Suprapubic skin (tissue), 4 donors: ENCODE data around the gene AHSG.

Experiments
- CTCF ChIP-seq, 2 donors: fragments of 200-600 bp in 1 of 2; fragments of 450-650 bp in 1 of 2; sonication (generic) in 1 of 2; IDR thresholded peaks; one replicate each; pipeline ENCODE4 v1.5.1; 2016 to 2019; ENCODE audit warnings: antibody characterized with exemption in 2 of 2, mild to moderate bottlenecking in 1 of 2, moderate library complexity in 1 of 2
- POLR2A ChIP-seq, 2 donors: fragments of 450-650 bp; IDR thresholded peaks; one replicate each; pipeline ENCODE4 v1.6.1; 2017; ENCODE audit warnings: antibody characterized with exemption in 2 of 2, mild to moderate bottlenecking in 2 of 2, moderate library complexity in 2 of 2
- POLR2AphosphoS5 ChIP-seq, 3 donors: sonication (generic); formaldehyde crosslinking; IDR thresholded peaks; one replicate each; pipeline ENCODE4 v1.6.1; 2017; ENCODE audit warnings: antibody characterized with exemption in 3 of 3

GRCh38 chr3:186621894-186622650 lies 9.2 kb downstream of the AHSG start:
- TF ChIP-seq POLR2AphosphoS5 (IDR thresholded peaks at IDR 0.05) (no peak), POLR2A (IDR thresholded peaks at IDR 0.05) (no peak), CTCF (IDR thresholded peaks at IDR 0.05) (no peak)
